CD4-positive, alpha-beta T cell treated with Interleukin-6 at 100 ng/mL for 8 hours (primary cell): ENCODE results near the gene SHKBP1.
"Not testable (repeated sequence)": the region's sequence is repeated elsewhere in the genome, so short reads cannot be mapped to it uniquely, and the experiment has no call there.

ENCODE experiments used
- DNase-seq: peaks from one replicate; pipeline ENCODE4 v3.0.0-alpha.2; 2020; ENCODE audit warnings: mixed read lengths, low spot score

The SHKBP1 gene

GRCh38 chr19:40616178-40616577 lies 39.5 kb downstream of the SHKBP1 start:
- DNase-seq, result no peak

GRCh38 chr19:40616941-40617340 lies 40.3 kb downstream of the SHKBP1 start:
- DNase-seq, result no peak

GRCh38 chr19:40617961-40618360 lies 41.3 kb downstream of the SHKBP1 start:
- no peak for DNase-seq

GRCh38 chr19:40619333-40620160 lies 42.9 kb downstream of the SHKBP1 start:
- DNase-seq, result no peak

- no peak for DNase-seq
Observed at GRCh38 chr19:40620161-40620485, 43.5 kb downstream of the SHKBP1 start.

DNA sequence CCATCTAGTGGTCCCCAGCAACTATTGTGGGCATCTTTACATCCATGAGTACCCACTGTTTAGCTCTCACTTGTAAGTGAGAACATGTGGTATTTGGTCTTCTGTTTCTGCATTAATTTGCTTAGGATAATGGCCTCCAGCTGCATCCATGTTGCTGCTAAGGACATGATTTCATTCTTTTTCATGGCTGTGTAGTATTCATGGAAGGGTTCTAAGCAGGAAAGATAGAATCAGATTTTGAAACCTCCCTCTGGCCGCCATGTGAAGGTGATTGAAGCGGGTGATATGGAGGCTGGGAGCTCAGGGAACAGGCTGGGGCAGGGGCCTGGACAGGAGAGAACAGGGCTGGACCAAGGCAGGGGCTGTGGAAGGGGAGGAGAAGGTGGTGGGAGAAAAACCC lies 44.6 kb downstream of the SHKBP1 start:
- no peak for DNase-seq

- no peak for DNase-seq
Observed at GRCh38 chr19:40621966-40622772, 45.5 kb downstream of the SHKBP1 start.

DNA sequence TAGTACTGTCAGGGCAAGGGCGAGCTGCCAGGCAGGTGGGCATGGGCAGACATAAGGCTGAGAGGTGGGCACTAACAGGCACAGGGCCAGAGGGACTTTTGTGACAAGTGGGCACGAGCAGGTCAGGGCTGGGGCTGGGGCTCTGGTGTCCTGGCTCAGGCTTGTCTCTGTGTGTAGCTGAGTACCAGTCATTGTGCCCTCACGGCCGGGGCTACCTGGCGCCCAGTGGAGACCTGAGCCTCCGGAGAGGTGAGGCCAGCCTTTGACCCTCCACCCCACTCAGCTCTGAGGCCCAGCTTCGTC lies 46.1 kb downstream of the SHKBP1 start:
- DNase-seq, result no peak

DNA sequence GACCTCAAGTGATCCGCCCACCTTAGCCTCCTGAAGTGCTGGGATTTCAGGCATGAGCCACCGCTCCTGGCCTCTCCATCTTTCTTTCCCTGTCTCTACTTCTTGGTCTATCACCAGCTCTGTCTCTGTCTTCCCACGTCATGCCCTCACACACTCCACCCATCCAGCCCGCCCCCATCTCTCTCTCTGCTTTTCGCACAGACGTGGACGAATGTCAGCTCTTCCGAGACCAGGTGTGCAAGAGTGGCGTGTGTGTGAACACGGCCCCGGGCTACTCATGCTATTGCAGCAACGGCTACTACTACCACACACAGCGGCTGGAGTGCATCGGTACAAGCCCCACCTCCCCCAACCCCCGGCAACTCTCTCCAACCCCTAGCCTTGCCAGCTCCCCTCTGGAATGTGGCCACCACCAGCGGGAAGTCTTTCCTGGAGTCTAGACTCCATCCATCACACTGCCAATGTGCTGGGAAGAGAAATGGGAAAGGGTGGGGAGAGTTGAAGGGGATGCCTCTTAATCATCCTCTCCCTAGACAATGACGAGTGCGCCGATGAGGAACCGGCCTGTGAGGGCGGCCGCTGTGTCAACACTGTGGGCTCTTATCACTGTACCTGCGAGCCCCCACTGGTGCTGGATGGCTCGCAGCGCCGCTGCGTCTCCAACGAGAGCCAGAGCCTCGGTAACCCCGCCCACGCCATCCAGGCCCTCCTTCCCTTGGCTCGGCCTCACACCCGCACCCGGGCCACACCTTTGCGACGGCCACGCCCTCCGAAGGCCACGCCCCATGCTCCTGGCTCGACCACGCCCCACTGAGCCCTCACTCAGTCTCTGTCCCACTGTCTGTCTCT lies 47.0 kb downstream of the SHKBP1 start:
- DNase-seq, result no peak

DNA sequence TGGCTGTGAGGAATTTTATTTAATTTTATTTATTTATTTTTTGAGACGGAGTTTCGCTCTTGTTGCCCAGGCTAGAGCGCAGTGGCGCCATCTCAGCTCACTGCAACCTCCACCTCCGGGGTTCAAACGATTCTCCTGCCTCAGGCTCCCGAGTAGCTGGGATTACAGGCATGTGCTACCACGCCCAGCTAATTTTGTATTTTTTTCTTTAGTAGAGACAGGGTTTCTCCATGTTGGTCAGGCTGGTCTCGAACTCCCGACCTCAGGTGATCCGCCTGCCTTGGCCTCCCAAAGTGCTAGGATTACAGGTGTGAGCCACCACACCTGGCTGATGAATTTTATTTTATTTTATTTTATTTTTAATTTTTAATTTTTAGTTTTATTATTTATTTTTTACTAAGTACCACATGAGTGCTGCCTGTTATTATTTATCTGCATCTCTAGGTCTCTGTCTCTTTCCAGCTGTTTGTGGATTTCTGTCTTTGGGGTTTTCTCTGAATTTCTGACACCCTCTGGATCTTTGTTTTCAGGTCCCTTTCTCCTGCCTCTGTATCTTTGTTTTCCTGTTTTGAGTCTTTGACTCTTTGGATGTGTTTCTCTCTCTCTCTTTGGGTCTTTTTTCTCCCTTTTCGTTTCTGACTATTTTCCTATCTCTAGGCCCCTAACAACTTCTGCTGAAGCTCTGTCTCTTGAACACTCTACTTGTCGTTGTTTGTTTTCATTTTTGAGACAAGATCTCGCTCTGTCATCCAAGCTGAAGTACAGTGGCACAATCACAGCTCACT lies 47.9 kb downstream of the SHKBP1 start:
- DNase-seq, result not testable (repeated sequence)

DNA sequence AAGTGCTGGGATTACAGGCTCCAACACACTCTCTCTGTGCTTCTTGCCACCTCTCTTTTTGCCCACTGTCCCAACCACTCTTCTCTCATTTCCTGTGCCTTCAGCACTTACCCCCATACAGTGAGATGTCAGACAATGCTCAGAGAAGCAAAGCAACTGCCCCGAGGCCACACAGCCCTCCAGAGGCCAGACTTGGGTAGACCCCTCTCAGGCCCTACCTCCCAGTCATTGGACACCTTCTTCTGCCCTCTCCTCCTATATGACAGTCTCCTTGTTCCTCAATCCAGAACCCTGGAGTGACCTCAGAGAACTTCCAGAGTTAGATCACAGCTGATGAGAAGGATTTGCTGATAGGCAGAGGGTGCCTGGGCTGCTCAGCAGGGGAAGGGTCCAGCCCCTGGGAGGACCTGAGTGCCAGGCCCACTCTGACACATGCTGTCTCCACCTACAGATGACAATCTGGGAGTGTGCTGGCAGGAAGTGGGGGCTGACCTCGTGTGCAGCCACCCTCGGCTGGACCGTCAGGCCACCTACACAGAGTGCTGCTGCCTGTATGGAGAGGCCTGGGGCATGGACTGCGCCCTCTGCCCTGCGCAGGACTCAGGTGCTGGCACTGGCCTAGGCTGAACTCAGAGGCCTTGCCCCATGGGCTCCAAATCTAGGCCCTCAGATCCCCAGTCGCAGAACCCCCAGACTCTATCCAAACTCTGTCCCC lies 48.9 kb downstream of the SHKBP1 start:
- DNase-seq, result no peak

GRCh38 chr19:40626918-40627317 lies 50.2 kb downstream of the SHKBP1 start:
- DNase-seq, result no peak

DNA sequence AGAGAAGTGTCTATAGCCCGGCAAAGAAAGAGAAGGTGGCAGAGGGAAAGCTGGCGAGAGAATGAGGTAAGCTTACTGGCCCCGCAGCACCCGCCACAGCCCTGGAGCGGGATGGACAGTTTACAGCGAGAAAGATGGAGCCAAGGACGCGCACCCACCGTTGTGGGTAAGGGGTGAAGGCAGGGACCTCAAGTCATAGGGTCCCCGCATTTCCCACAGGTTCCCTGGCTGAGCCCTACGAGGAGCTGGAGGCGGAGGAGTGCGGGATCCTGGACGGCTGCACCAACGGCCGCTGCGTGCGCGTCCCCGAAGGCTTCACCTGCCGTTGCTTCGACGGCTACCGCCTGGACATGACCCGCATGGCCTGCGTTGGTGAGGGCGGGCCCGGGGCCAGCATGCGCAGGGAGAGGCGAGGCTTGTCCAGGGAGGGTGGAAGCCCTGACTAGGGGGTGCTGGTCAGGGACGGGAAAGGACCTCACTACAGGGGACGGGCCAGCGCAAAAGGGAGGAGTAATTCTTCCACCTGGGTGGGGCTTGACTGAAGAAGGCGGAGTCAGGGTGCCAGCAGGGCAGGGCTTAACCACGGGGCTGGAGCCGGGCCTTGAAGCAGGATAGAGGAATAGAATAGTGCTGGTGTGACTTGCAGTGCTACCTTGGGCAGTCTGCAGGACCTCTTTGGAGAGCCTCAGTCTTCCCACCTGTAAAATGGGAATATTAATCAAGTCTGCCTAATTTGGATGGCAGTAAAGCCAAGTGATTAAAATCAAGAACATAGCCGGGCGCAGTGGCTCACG lies 51.0 kb downstream of the SHKBP1 start:
- DNase-seq, result no peak

GRCh38 chr19:40629346-40629745 lies 52.7 kb downstream of the SHKBP1 start:
- no peak for DNase-seq

DNA sequence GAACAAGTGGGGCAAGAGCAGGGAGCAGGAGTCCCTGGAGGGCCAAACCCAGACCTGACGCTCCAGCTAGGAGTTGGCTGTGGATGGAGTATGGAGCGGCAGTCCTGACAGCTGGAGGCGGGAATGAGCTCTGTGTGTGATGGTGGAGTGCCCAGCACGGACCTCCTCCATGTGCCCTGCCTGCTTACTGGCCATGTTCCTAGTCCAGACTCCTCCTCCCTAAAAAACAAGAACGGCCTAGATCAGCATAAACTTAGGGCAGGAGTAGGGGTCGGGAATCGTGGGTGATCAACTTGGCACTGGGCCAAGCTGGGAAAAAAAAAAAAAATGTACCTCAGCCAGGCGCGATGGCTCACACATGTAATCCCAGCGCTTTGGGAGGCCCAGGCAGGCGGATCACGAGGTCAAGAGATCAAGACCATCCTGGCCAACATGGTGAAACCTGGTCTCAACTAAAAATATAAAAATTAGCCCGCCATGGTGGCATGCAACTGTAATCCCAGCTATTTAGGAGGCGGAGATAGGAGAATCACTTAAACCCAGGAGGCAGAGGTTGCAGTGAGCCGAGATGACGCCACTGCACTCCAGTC lies 54.0 kb downstream of the SHKBP1 start:
- DNase-seq, result no peak

GRCh38 chr19:40632311-40633036 lies 55.8 kb downstream of the SHKBP1 start:
- DNase-seq, result no peak

- no peak for DNase-seq
Observed at GRCh38 chr19:40633207-40633606, 56.5 kb downstream of the SHKBP1 start.

DNA sequence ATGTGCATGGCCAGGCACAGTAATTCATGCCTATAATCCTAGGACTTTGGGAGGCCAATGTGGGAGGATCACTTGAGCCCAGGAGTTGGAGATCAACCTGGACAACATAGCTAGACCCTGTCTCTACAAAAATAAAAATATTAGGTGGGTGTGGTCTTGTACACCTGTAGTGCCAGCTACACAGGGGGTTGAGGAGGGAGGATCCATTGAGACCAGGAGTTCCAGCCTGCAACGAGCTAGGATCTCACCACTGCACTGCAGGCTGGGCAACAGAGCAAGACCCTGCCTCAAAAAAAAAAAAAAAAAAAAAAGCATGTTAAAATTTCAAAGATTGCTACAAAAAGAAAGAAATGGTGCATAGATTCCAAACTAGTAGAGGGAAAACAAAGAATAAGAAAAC lies 61.7 kb downstream of the SHKBP1 start:
- no peak for DNase-seq

DNA sequence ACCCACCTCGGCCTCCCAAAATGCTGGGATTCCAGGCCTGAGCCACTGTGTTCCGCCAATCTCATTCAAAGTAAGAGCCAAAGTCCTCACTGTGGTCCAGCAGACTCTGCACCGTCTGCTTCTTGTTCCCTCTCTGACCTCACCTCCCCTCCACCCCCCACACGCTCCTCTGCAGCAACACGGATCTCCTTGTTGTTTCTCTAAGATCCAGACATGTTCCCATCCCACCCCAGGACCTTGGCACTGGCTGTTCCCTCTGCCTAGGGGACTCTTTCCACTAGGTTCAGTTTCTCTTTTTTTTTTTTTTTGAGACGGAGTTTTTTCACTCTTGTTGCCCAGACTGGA lies 62.9 kb downstream of the SHKBP1 start:
- no peak for DNase-seq

- DNase-seq, result no peak
Observed at GRCh38 chr19:40640744-40641143, 64.1 kb downstream of the SHKBP1 start.
